HTERT RPE-1 (cell line): ENCODE measurements around the gene TPGS1.

Source experiments
- in situ Hi-C: fragments of 300-500 bp; cut with MboI; formaldehyde crosslinking; loops from 4 replicates; pipeline ENCODE4 v1.14.3; 2020; ENCODE audit warnings: low sequenced_read_pairs

TPGS1 gene

GRCh38 chr19:507286-508203 lies at the start of gene TPGS1:
TPGS1 (plus strand) TSS chr19:507497; CDS start chr19:507507, 10 bp downstream.
- in situ Hi-C loops, result no loop called here

GRCh38 chr19:457636-458035 lies 49.7 kb upstream of the TPGS1 start:
- in situ Hi-C loops, result no loop called here

GRCh38 chr19:458091-459042 lies 48.9 kb upstream of the TPGS1 start:
- in situ Hi-C loops, result no loop called here

- in situ Hi-C loops, result no loop called here
Measured at GRCh38 chr19:459724-460511, 47.4 kb upstream of the TPGS1 start.

GRCh38 chr19:460877-461720 lies 46.2 kb upstream of the TPGS1 start, which contains the start of gene SHC2:
SHC2 (minus strand) TSS chr19:461033; CDS start chr19:460996, 37 bp downstream.
- in situ Hi-C loops, result no loop called here

- in situ Hi-C loops, result no loop called here
Measured at GRCh38 chr19:461721-462551, 45.4 kb upstream of the TPGS1 start.

GRCh38 chr19:463483-464207 lies 43.7 kb upstream of the TPGS1 start:
- in situ Hi-C loops, result no loop called here

GRCh38 chr19:464208-464545 lies 43.1 kb upstream of the TPGS1 start:
- in situ Hi-C loops, result no loop called here

- in situ Hi-C loops, result no loop called here
Measured at GRCh38 chr19:465056-465816, 42.1 kb upstream of the TPGS1 start.

GRCh38 chr19:467554-467953 lies 39.7 kb upstream of the TPGS1 start:
- in situ Hi-C loops, result no loop called here

- in situ Hi-C loops, result no loop called here
Measured at GRCh38 chr19:468587-469256, 38.6 kb upstream of the TPGS1 start.

- in situ Hi-C loops, result no loop called here
Measured at GRCh38 chr19:469833-470232, 37.5 kb upstream of the TPGS1 start.

GRCh38 chr19:470701-471100 lies 36.6 kb upstream of the TPGS1 start:
- in situ Hi-C loops, result no loop called here

- in situ Hi-C loops, result no loop called here
Measured at GRCh38 chr19:472005-472858, 35.1 kb upstream of the TPGS1 start.

- in situ Hi-C loops, result no loop called here
Measured at GRCh38 chr19:474126-475078, 32.9 kb upstream of the TPGS1 start.
